HepG2 (cell line): Measurements from ENCODE around the gene CORO7. TPM values are rescaled to one million over a fixed set of nuclear protein-coding genes. Genes with fewer than 3 reads are reported as not detected.
A peak's percentile ranks its signal among the peaks of the same experiment; 100 is the strongest.

Experiments
- AGO1 ChIP-seq: fragments of 200-400 bp; formaldehyde crosslinking; IDR thresholded peaks from 2 replicates; pipeline ENCODE4 v1.6.1; 2017; ENCODE audit warnings: mild to moderate bottlenecking, low read depth, low read length, moderate library complexity; ENCODE audit not compliant: poor library complexity, severe bottlenecking
- AGO2 ChIP-seq: fragments of 200-400 bp; formaldehyde crosslinking; optimal IDR thresholded peaks from 2 replicates; pipeline ENCODE3; 2017; ENCODE audit warnings: mild to moderate bottlenecking, low read depth, low read length, moderate library complexity
- ATF7-NPFF ChIP-seq: sonication (generic); formaldehyde crosslinking; IDR thresholded peaks from 2 replicates; pipeline ENCODE4 v1.8.1; 2023; ENCODE audit warnings: mild to moderate bottlenecking, low read depth, missing genetic modification reagents, moderate library complexity
- CEBPG ChIP-seq: IDR thresholded peaks from 2 replicates; pipeline ENCODE4 v1.6.1; 2016
- EP300 ChIP-seq, 3 experiments: sonication (generic) in 1 of 3; formaldehyde crosslinking in 1 of 3; IDR thresholded peaks; 2 replicates each; pipeline versions ENCODE4 v1.5.1 to v1.6.1; 2011 to 2020; ENCODE audit warnings: low read depth in 2 of 3, low read length in 2 of 3, borderline replicate concordance in 1 of 3, improper control_type of control experiment in 1 of 3, mild to moderate bottlenecking in 1 of 3, missing genetic modification reagents in 1 of 3, moderate library complexity in 1 of 3
- HNRNPUL1 ChIP-seq: fragments of 200-400 bp; formaldehyde crosslinking; IDR thresholded peaks from 2 replicates; pipeline ENCODE4 v1.6.1; 2017; ENCODE audit warnings: low read depth, mild to moderate bottlenecking, low read length, moderate library complexity
- MXD4 ChIP-seq: IDR thresholded peaks from 2 replicates; pipeline ENCODE4 v1.6.1; 2016; ENCODE audit warnings: mild to moderate bottlenecking, missing biosample characterization, missing genetic modification reagents
- PAX8 ChIP-seq: sonication (generic); formaldehyde crosslinking; IDR thresholded peaks from 2 replicates; pipeline ENCODE4 v1.8.0; 2022; ENCODE audit warnings: mild to moderate bottlenecking, missing genetic modification reagents, borderline replicate concordance
- PHF8 ChIP-seq: sonication (generic); formaldehyde crosslinking; IDR thresholded peaks from 2 replicates; pipeline ENCODE4 v1.5.0; 2020; ENCODE audit warnings: missing genetic modification reagents
- POGZ ChIP-seq: sonication (generic); formaldehyde crosslinking; IDR thresholded peaks from 2 replicates; pipeline ENCODE4 v1.4.0; 2020; ENCODE audit warnings: mild to moderate bottlenecking, missing genetic modification reagents
- RFXANK ChIP-seq: IDR thresholded peaks from 2 replicates; pipeline ENCODE4 v1.6.1; 2016
- SNAI1 ChIP-seq: sonication (generic); formaldehyde crosslinking; IDR thresholded peaks from 2 replicates; pipeline ENCODE4 v1.5.0; 2020; ENCODE audit warnings: mild to moderate bottlenecking, missing genetic modification reagents, borderline replicate concordance
- TCF7L2 ChIP-seq: IDR thresholded peaks from 2 replicates; pipeline ENCODE4 v1.6.1; 2011; ENCODE audit warnings: mild to moderate bottlenecking, low read depth, low read length, moderate library complexity
- TEAD3 ChIP-seq: optimal IDR thresholded peaks from 2 replicates; pipeline ENCODE3; 2016; ENCODE audit warnings: borderline replicate concordance
- ZFP82 ChIP-seq: sonication (generic); formaldehyde crosslinking; IDR thresholded peaks from 2 replicates; pipeline ENCODE4 v1.5.1; 2020; ENCODE audit warnings: mild to moderate bottlenecking, missing genetic modification reagents, borderline replicate concordance
- ZNF10 ChIP-seq: sonication (generic); formaldehyde crosslinking; IDR thresholded peaks from 2 replicates; pipeline ENCODE4 v1.4.0; 2020; ENCODE audit warnings: mild to moderate bottlenecking, low read depth, missing genetic modification reagents, borderline replicate concordance
- ZNF678 ChIP-seq: sonication (generic); formaldehyde crosslinking; IDR thresholded peaks from 2 replicates; pipeline ENCODE4 v1.4.0; 2020; ENCODE audit warnings: mild to moderate bottlenecking, missing genetic modification reagents
- ZNF816 ChIP-seq: sonication (generic); formaldehyde crosslinking; IDR thresholded peaks from 2 replicates; pipeline ENCODE4 v1.8.0; 2022; ENCODE audit warnings: missing genetic modification reagents, mild to moderate bottlenecking, borderline replicate concordance
- ZZZ3 ChIP-seq: sonication (generic); formaldehyde crosslinking; IDR thresholded peaks from 2 replicates; pipeline ENCODE4 v1.4.0; 2020; ENCODE audit warnings: missing genetic modification reagents, mild to moderate bottlenecking, borderline replicate concordance
- polyA plus RNA-seq, 8 experiments: library from polyadenylated mRNA; depleted of rRNA in 3 of 8; stranded (reverse) in 7 of 8; unstranded in 1 of 8; fragments of >200 nt; fragmentation: Illumina TruSeq in 4 of 8; extraction: Trizol in 4 of 8; gene quantifications; 2 replicates each; pipeline versions ENCODE4 v1.2.1 to v1.2.3, GENCODE V29; 2011 to 2016; ENCODE audit warnings: low read depth in 4 of 8, missing spikeins in 1 of 8, mixed read lengths in 1 of 8; ENCODE audit not compliant: insufficient read depth in 1 of 8
- total RNA-seq, 5 experiments: library from RNA; depleted of rRNA; stranded (reverse); fragments of >200 nt; fragmentation: Illumina TruSeq; extraction: Trizol; gene quantifications; 2 replicates each; pipeline ENCODE4 v1.2.3, GENCODE V29; 2016; ENCODE audit warnings: low read depth in 1 of 5
- TF ChIP-seq, protein P1 (sequence below): sonication (generic); formaldehyde crosslinking; IDR thresholded peaks from 2 replicates; pipeline ENCODE4 v1.4.0; 2020; ENCODE audit warnings: missing genetic modification reagents
- TF ChIP-seq, protein P2 (sequence below): sonication (generic); formaldehyde crosslinking; IDR thresholded peaks from 2 replicates; pipeline ENCODE4 v1.8.1; 2023; ENCODE audit warnings: missing genetic modification reagents, inconsistent platforms, borderline replicate concordance
- TF ChIP-seq, protein P3 (sequence below): sonication (generic); formaldehyde crosslinking; IDR thresholded peaks from 2 replicates; pipeline ENCODE4 v1.5.0; 2020; ENCODE audit warnings: mild to moderate bottlenecking, missing genetic modification reagents

The CORO7 gene
- total and polyA plus RNA-seq, 2 of the 13 experiments (the other 11 are each of a cell fraction or from before 2014, with no cell fraction given) = 9.9 to 14.3 TPM

DNA sequence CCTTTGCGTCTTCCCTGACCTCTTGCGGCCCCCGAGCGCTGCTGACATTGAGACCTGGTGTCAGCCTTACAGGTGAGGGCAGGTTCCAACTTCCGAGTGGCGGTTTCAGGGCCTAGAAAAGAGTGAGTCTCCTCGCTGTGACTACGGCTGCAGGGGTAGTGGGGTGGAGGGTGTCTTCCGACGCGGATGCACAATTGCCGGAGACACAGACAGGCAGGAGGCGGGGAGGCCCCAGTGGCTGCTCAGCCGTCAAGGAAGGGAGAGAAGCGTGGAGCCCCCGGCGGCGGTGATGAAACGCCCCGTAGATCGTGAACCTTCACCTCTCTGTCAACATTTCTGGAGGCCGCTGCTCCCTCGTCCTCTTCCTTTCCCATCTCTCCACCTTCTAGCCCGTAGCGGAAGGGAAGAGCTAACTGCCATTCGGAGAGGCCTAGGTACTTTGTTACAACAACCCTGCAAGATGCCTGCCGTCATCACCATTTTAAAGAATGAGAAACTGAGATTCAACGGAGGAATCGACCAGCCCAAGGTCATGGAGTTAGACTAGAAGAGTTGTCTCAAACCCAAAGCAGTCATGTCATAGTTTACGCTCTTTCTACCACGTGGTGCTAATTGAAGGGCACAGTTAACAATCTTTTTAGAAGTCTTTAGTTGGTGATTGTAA lies 9.8 kb upstream of the CORO7 start (continued):
- 0 out of 2 replicates have a peak, but pooled peaks have one; percentile 69 for TF ChIP-seq PAX8 (CRISPR knock-in tag)
- TF ChIP-seq ZNF816 (CRISPR knock-in tag) = no peak
- no peak for TF ChIP-seq AGO1
- TF ChIP-seq, protein P1, sequence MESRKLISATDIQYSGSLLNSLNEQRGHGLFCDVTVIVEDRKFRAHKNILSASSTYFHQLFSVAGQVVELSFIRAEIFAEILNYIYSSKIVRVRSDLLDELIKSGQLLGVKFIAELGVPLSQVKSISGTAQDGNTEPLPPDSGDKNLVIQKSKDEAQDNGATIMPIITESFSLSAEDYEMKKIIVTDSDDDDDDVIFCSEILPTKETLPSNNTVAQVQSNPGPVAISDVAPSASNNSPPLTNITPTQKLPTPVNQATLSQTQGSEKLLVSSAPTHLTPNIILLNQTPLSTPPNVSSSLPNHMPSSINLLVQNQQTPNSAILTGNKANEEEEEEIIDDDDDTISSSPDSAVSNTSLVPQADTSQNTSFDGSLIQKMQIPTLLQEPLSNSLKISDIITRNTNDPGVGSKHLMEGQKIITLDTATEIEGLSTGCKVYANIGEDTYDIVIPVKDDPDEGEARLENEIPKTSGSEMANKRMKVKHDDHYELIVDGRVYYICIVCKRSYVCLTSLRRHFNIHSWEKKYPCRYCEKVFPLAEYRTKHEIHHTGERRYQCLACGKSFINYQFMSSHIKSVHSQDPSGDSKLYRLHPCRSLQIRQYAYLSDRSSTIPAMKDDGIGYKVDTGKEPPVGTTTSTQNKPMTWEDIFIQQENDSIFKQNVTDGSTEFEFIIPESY (CRISPR knock-in tag) = no peak
- peak; percentile 89 for TF ChIP-seq CEBPG (CRISPR knock-in tag)
- TF ChIP-seq, protein P2, sequence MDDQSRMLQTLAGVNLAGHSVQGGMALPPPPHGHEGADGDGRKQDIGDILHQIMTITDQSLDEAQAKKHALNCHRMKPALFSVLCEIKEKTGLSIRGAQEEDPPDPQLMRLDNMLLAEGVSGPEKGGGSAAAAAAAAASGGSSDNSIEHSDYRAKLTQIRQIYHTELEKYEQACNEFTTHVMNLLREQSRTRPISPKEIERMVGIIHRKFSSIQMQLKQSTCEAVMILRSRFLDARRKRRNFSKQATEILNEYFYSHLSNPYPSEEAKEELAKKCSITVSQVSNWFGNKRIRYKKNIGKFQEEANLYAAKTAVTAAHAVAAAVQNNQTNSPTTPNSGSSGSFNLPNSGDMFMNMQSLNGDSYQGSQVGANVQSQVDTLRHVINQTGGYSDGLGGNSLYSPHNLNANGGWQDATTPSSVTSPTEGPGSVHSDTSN (CRISPR knock-in tag) = 0 out of 2 replicates have a peak, but pooled peaks have one; percentile 14
- peak; percentile 47; the same call in 1 of the 2 replicates for TF ChIP-seq ZZZ3
- peak; percentile 27; the same call in 1 of the 2 replicates for TF ChIP-seq ZFP82
- TF ChIP-seq POGZ = peak; percentile 47; the same call in 1 of the 2 replicates
- TF ChIP-seq HNRNPUL1 = no peak
- TF ChIP-seq ATF7-NPFF (CRISPR knock-in tag) = no peak
- no peak; the same call in 1 of the 2 replicates for TF ChIP-seq TCF7L2
- peak; percentile 78; the same call in 1 of the 2 replicates for TF ChIP-seq ZNF678 (CRISPR knock-in tag)
- TF ChIP-seq AGO2 = peak; percentile 84
- TF ChIP-seq PHF8 (CRISPR knock-in tag) = peak; percentile 38
- TF ChIP-seq RFXANK (CRISPR knock-in tag) = no peak
- TF ChIP-seq MXD4 (CRISPR knock-in tag) = no peak; the same call in 1 of the 2 replicates
- no peak for TF ChIP-seq TEAD3
- TF ChIP-seq ZNF10 (CRISPR knock-in tag) = no peak
- TF ChIP-seq EP300 (IDR thresholded peaks at IDR 0.05; ENCODE audit: low read depth in 2 of 2, low read length in 2 of 2) = peak in 1 of 2 experiments; percentile 16; a peak in 1 of 4 replicates
- TF ChIP-seq EP300 (CRISPR knock-in tag; IDR thresholded peaks at IDR 0.05; ENCODE audit: borderline replicate concordance) = no peak; the same call in 1 of the 2 replicates
- no peak; the same call in 1 of the 2 replicates for TF ChIP-seq SNAI1 (CRISPR knock-in tag)
- TF ChIP-seq, protein P3, sequence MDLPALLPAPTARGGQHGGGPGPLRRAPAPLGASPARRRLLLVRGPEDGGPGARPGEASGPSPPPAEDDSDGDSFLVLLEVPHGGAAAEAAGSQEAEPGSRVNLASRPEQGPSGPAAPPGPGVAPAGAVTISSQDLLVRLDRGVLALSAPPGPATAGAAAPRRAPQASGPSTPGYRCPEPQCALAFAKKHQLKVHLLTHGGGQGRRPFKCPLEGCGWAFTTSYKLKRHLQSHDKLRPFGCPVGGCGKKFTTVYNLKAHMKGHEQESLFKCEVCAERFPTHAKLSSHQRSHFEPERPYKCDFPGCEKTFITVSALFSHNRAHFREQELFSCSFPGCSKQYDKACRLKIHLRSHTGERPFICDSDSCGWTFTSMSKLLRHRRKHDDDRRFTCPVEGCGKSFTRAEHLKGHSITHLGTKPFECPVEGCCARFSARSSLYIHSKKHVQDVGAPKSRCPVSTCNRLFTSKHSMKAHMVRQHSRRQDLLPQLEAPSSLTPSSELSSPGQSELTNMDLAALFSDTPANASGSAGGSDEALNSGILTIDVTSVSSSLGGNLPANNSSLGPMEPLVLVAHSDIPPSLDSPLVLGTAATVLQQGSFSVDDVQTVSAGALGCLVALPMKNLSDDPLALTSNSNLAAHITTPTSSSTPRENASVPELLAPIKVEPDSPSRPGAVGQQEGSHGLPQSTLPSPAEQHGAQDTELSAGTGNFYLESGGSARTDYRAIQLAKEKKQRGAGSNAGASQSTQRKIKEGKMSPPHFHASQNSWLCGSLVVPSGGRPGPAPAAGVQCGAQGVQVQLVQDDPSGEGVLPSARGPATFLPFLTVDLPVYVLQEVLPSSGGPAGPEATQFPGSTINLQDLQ = peak; percentile 94
